Tibial nerve (tissue), 4 donors: ENCODE measurements around the gene EFCAB11.

Source experiments
- CTCF ChIP-seq, 5 experiments: fragments of 200-600 bp in 3 of 5; fragments of 450-650 bp in 2 of 5; sonication (generic) in 3 of 5; IDR thresholded peaks; one replicate each; pipeline ENCODE4 v1.5.1; 2016 to 2019; ENCODE audit warnings: antibody characterized with exemption in 5 of 5, mild to moderate bottlenecking in 3 of 5, moderate library complexity in 2 of 5
- EP300 ChIP-seq, 2 donors: sonication (generic); formaldehyde crosslinking; IDR thresholded peaks; one replicate each; pipeline ENCODE4 v1.6.1; 2017; ENCODE audit warnings: antibody characterized with exemption in 2 of 2, mild to moderate bottlenecking in 1 of 2
- POLR2A ChIP-seq, 2 donors: fragments of 450-650 bp; IDR thresholded peaks; one replicate each; pipeline ENCODE4 v1.6.1; 2017; ENCODE audit warnings: antibody characterized with exemption in 2 of 2, mild to moderate bottlenecking in 2 of 2, moderate library complexity in 2 of 2

GRCh38 chr14:89807151-89807550 is 147.4 kb downstream of the EFCAB11 start:
- TF ChIP-seq CTCF (IDR thresholded peaks at IDR 0.05) (no peak), POLR2A (IDR thresholded peaks at IDR 0.05) (no peak), EP300 (IDR thresholded peaks at IDR 0.05) (no peak)
